K562 (cell line): ENCODE measurements around the gene SYNE1. TPM values are rescaled to one million over a fixed set of nuclear protein-coding genes. Genes with fewer than 3 reads are reported as not detected.

Experiments used
- ASH1L ChIP-seq: fragments of 450-650 bp; IDR thresholded peaks from 2 replicates; pipeline ENCODE4 v1.6.1; 2018; ENCODE audit warnings: borderline replicate concordance, mild to moderate bottlenecking, low read depth; ENCODE audit not compliant: partially characterized antibody
- polyA plus RNA-seq, 8 experiments: library from polyadenylated mRNA; depleted of rRNA in 4 of 8; stranded (reverse) in 5 of 8; unstranded in 3 of 8; fragments of >200 nt; fragmentation: Nextera tagmentation in 2 of 8; fragmentation: Illumina TruSeq in 1 of 8; extraction: Ambion mirVana in 2 of 8; extraction: Trizol in 1 of 8; gene quantifications; 2 replicates each; pipeline versions ENCODE4 v1.2.1 to v1.2.3, GENCODE V29; 2011 to 2014; ENCODE audit warnings: inconsistent platforms in 1 of 8, missing spikeins in 1 of 8
- total RNA-seq, 7 experiments: library from RNA; depleted of rRNA in 6 of 7; stranded (reverse); fragments of >200 nt in 6 of 7; fragmentation: Illumina TruSeq in 2 of 7; extraction: Trizol in 2 of 7; gene quantifications; 2 replicates each; pipeline versions ENCODE4 v1.2.1 to v1.2.3, GENCODE V29; 2011 to 2021; ENCODE audit warnings: low replicate concordance in 1 of 7
- TF ChIP-seq, protein P1 (sequence below): fragments of 200-600 bp; sonication (generic); IDR thresholded peaks from one replicate; pipeline ENCODE4 v1.6.1; 2012; ENCODE audit warnings: mild to moderate bottlenecking, low read depth, low read length, inconsistent platforms
- TF ChIP-seq, protein P2 (sequence below): IDR thresholded peaks from 3 replicates; pipeline ENCODE4 v1.6.1; 2011; ENCODE audit warnings: borderline replicate concordance, mild to moderate bottlenecking, moderate library complexity; ENCODE audit not compliant: insufficient read length; ENCODE audit errors: extremely low read depth

Gene SYNE1
- total and polyA plus RNA-seq, 9 of the 15 experiments (the other 6 are each of a cell fraction or from before 2014, with no cell fraction given) = under 0.01 to 0.42 (median 0.08) TPM; not detected in 1

DNA sequence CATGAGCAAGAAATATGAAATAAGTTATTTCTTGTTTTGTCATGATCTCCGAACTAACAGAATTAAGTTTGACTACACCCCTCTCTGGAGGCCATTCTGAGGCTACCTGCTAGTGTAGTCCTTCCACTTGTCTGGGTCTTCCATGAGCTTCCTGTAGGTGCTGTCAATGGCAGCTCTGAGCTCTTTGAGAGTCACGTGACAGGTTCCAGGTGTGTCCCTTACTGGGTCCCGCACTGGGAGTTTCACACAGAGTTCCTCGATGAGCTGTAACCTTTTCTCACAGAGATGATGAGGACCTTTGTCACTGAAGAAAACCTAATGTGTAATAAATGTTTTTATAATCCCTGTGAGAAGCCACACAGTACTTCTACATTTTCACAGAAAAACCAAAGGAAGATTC lies 186.6 kb downstream of the SYNE1 start (continued):
- TF ChIP-seq, protein P1, sequence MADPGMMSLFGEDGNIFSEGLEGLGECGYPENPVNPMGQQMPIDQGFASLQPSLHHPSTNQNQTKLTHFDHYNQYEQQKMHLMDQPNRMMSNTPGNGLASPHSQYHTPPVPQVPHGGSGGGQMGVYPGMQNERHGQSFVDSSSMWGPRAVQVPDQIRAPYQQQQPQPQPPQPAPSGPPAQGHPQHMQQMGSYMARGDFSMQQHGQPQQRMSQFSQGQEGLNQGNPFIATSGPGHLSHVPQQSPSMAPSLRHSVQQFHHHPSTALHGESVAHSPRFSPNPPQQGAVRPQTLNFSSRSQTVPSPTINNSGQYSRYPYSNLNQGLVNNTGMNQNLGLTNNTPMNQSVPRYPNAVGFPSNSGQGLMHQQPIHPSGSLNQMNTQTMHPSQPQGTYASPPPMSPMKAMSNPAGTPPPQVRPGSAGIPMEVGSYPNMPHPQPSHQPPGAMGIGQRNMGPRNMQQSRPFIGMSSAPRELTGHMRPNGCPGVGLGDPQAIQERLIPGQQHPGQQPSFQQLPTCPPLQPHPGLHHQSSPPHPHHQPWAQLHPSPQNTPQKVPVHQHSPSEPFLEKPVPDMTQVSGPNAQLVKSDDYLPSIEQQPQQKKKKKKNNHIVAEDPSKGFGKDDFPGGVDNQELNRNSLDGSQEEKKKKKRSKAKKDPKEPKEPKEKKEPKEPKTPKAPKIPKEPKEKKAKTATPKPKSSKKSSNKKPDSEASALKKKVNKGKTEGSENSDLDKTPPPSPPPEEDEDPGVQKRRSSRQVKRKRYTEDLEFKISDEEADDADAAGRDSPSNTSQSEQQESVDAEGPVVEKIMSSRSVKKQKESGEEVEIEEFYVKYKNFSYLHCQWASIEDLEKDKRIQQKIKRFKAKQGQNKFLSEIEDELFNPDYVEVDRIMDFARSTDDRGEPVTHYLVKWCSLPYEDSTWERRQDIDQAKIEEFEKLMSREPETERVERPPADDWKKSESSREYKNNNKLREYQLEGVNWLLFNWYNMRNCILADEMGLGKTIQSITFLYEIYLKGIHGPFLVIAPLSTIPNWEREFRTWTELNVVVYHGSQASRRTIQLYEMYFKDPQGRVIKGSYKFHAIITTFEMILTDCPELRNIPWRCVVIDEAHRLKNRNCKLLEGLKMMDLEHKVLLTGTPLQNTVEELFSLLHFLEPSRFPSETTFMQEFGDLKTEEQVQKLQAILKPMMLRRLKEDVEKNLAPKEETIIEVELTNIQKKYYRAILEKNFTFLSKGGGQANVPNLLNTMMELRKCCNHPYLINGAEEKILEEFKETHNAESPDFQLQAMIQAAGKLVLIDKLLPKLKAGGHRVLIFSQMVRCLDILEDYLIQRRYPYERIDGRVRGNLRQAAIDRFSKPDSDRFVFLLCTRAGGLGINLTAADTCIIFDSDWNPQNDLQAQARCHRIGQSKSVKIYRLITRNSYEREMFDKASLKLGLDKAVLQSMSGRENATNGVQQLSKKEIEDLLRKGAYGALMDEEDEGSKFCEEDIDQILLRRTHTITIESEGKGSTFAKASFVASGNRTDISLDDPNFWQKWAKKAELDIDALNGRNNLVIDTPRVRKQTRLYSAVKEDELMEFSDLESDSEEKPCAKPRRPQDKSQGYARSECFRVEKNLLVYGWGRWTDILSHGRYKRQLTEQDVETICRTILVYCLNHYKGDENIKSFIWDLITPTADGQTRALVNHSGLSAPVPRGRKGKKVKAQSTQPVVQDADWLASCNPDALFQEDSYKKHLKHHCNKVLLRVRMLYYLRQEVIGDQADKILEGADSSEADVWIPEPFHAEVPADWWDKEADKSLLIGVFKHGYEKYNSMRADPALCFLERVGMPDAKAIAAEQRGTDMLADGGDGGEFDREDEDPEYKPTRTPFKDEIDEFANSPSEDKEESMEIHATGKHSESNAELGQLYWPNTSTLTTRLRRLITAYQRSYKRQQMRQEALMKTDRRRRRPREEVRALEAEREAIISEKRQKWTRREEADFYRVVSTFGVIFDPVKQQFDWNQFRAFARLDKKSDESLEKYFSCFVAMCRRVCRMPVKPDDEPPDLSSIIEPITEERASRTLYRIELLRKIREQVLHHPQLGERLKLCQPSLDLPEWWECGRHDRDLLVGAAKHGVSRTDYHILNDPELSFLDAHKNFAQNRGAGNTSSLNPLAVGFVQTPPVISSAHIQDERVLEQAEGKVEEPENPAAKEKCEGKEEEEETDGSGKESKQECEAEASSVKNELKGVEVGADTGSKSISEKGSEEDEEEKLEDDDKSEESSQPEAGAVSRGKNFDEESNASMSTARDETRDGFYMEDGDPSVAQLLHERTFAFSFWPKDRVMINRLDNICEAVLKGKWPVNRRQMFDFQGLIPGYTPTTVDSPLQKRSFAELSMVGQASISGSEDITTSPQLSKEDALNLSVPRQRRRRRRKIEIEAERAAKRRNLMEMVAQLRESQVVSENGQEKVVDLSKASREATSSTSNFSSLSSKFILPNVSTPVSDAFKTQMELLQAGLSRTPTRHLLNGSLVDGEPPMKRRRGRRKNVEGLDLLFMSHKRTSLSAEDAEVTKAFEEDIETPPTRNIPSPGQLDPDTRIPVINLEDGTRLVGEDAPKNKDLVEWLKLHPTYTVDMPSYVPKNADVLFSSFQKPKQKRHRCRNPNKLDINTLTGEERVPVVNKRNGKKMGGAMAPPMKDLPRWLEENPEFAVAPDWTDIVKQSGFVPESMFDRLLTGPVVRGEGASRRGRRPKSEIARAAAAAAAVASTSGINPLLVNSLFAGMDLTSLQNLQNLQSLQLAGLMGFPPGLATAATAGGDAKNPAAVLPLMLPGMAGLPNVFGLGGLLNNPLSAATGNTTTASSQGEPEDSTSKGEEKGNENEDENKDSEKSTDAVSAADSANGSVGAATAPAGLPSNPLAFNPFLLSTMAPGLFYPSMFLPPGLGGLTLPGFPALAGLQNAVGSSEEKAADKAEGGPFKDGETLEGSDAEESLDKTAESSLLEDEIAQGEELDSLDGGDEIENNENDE = no peak
- TF ChIP-seq, protein P2, sequence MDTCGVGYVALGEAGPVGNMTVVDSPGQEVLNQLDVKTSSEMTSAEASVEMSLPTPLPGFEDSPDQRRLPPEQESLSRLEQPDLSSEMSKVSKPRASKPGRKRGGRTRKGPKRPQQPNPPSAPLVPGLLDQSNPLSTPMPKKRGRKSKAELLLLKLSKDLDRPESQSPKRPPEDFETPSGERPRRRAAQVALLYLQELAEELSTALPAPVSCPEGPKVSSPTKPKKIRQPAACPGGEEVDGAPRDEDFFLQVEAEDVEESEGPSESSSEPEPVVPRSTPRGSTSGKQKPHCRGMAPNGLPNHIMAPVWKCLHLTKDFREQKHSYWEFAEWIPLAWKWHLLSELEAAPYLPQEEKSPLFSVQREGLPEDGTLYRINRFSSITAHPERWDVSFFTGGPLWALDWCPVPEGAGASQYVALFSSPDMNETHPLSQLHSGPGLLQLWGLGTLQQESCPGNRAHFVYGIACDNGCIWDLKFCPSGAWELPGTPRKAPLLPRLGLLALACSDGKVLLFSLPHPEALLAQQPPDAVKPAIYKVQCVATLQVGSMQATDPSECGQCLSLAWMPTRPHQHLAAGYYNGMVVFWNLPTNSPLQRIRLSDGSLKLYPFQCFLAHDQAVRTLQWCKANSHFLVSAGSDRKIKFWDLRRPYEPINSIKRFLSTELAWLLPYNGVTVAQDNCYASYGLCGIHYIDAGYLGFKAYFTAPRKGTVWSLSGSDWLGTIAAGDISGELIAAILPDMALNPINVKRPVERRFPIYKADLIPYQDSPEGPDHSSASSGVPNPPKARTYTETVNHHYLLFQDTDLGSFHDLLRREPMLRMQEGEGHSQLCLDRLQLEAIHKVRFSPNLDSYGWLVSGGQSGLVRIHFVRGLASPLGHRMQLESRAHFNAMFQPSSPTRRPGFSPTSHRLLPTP = no peak
- TF ChIP-seq ASH1L = no peak
